Measurements from ENCODE around the gene RBMY1J. TPM values are rescaled to one million over a fixed set of nuclear protein-coding genes. Genes with fewer than 3 reads are reported as not detected.

Gene RBMY1J
- total RNA-seq, 4 donors from 2014 or later, result not detected

Other genes starting within 250 kb of the RBMY1J start
- not detected for gene RBMY1F, start 220.5 kb upstream of the RBMY1J start, total RNA-seq